ACHN (cell line): ENCODE results near the gene AP3M1.
"Not testable (repeated sequence)": the region's sequence is repeated elsewhere in the genome, so short reads cannot be mapped to it uniquely, and the experiment has no call there.

Source experiments
- DNase-seq: peaks from one replicate; pipeline ENCODE4 v3.0.0-alpha.2; 2015
- in situ Hi-C: cut with HindIII; loops from 2 replicates; pipeline ENCODE4 v1.10.0; 2017; ENCODE audit warnings: low sequenced_read_pairs, low pct_ligation_motif_present, low pct_unique_long_range_greater_than_20kb

The AP3M1 gene

GRCh38 chr10:74150204-74150989 is at the start of gene AP3M1:
Gene AP3M1 (minus strand): TSS chr10:74150828. CDS start chr10:74138379, 12,449 bp downstream.
- in situ Hi-C loops: no loop called here
- no peak for DNase-seq

DNA sequence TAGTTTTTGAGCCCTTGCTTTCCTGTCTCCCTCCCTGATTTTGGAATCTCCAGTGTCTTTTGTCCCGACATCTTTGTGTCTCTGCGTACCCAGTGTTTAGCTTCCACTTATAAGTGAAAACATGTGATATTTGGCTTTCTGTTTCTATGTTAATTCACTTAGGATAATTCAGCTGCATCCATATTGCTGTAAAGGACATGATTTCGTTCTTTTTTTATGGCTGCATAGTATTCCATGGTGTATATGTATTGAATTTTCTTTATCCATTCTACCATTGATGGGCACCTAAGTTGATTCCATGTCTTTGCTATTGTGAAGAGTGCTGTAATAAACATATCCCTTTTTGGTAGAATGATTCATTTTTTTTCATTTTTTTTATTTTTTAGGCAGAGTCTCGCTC is 48.7 kb upstream of the AP3M1 start:
- in situ Hi-C loops: no loop called here
- DNase-seq: no peak

DNA sequence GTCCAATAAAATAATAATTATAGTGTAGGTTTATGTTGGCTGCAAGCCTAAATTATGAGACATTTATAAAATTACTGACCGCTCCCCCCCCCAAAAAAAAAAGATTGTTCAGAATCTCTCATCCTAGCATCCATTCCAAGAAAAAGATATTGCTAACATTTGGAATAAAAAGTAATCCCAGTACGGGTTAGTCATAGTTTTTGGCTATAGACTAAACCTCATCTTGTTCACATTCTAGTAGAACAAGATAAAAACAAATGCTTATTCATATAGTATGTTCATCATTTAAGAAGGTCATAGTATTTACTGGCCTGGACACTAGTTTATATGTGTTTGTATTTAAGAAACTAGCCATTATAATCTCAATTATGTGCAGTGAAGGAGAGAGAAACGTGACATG is 44.4 kb upstream of the AP3M1 start:
- in situ Hi-C loops: no loop called here
- no peak for DNase-seq

- in situ Hi-C loops: no loop called here
- no peak for DNase-seq
These were observed 43.9 kb upstream of the AP3M1 start for GRCh38 chr10:74194545-74194944.

GRCh38 chr10:74190494-74190893 is 39.9 kb upstream of the AP3M1 start:
- DNase-seq: peak; percentile 40
- in situ Hi-C loops: no loop called here

DNA sequence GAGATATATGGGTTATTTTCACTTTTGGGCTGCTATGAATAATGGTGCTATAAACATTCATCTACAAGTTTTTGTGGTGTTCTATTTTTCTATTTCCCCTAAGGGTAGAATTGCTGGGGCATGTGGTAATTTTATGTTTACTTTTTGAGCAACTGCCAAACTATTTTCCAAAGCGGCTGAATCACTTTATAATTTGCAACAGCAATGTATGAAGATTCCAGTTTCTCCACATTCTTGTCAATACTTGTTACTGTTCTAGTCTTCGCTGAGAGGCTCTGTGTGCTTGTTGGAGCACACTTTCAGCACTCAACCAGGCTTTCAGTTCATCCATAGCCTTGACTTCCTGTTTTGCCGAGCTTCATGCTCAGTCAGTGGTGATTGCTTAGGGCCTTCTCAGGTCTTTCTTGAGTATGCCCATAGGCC is 39.4 kb upstream of the AP3M1 start:
- in situ Hi-C loops: no loop called here
- peak; percentile 79 for DNase-seq

GRCh38 chr10:74188617-74189016 is 38.0 kb upstream of the AP3M1 start:
- in situ Hi-C loops, DNase-seq: not testable (repeated sequence)

DNA sequence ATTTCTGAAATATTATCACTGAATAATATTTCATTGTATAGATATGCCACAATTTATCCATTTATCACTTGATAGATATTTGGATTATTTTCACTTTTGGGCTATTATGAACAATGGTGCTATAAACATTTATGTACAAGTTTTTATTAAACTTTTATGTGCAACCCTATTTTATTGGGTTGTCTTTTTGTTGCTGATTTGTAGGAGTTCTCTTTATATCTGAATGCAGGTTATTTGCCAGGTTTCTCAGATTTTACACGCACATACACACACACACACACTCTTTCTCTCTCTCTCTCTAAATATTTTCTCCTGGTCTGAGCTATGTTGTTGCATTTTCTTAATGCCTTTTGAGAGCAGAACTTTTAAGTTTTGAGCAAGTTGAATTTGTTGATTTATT is 36.6 kb upstream of the AP3M1 start:
- in situ Hi-C loops: no loop called here
- no peak for DNase-seq

- in situ Hi-C loops: no loop called here
- DNase-seq: no peak
These were observed 36.0 kb upstream of the AP3M1 start for GRCh38 chr10:74186678-74187077.

DNA sequence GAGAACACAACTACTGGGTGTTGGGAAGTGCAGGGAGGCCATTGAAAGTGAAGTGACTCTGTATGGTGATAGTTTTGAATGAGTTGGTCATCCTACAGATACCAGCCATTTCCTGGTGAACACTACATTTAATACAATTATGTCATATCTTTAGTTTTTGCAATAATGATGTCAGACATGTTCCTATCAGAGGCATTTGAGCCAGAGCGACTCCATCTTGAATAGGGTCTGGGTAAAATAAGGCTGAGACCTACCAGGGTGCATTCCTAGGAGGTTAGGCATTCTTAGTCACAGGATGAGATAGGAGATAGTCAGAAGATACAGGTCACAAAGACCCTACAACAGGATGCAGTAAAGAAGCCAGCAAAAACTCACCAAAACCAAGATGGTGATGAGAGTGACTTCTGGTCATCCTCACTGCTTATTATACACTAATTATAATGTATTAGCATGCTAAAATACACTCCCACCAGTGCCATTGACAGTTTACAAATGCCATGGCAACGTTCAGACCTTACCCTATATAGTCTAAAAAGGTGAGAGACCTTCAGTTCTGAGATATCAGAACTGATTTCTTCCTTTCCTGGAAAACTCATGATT is 28.6 kb upstream of the AP3M1 start:
- in situ Hi-C loops: no loop called here
- no peak for DNase-seq

- in situ Hi-C loops: no loop called here
- no peak for DNase-seq
These were observed 27.6 kb upstream of the AP3M1 start for GRCh38 chr10:74178042-74178791.

DNA sequence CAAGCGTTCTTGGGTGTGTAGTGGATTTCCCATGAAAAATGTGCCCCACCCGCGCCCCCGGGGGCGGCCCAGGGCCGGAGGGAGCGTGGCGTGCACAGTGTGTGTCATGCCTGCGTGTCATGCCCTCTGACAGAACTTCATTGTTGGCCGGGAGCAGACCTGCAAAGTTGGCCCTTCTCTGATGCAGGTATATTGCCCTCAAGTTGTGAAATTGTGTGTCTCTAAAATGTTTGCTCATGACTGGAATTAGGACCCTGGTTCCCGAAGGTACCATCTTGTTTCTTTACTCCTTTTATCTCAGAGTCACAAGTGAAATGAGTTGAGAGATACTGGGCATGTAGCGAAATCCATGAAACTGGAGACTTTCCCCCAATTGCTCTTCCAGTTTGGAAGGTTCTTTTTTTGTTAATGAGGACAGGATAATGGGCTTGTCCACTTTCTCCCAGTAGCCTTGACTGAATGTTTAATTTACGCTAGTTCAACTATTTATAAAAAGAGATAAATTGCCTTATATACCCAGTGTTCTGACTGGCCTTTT is 26.6 kb upstream of the AP3M1 start:
- peak; percentile 39 for DNase-seq
- in situ Hi-C loops: no loop called here

DNA sequence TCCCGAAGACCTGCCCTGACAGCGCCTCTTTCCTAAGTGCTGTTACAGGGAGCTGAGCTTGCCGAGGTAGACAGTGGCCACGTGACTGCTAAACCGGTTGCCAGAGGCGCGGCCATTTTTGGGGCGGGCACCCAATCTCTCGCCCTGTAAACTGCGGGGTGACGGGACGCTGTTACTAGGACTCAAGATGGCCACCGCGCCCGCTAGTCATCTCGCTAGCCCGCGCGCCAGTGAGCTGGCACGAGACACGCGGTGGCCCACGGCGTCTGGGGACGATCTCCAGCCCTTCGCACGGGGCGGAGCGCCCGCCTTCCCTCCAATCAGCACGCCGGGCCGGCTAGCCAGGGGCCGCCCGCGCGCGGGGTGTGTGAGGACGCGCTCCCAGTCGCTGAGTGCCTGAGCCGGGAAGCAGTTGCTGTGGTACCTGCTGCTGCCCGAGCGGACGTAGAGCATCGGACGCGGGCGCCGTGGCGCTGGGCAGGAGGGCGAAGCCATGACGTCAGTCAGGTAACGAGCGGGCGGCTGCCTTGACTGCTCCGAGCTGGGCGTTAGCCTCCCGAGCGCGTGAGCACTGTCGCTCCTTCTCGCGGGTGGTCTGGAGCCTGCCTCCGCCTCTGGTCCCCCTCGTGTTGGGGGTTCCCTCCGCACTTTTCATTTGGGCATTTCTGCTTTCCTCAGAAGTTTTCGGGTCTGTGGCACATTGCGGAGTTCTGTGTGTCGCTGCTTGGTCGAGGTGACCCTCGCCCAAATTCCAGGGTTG is 25.9 kb upstream of the AP3M1 start:
- in situ Hi-C loops: no loop called here
- DNase-seq: peak; percentile 97

DNA sequence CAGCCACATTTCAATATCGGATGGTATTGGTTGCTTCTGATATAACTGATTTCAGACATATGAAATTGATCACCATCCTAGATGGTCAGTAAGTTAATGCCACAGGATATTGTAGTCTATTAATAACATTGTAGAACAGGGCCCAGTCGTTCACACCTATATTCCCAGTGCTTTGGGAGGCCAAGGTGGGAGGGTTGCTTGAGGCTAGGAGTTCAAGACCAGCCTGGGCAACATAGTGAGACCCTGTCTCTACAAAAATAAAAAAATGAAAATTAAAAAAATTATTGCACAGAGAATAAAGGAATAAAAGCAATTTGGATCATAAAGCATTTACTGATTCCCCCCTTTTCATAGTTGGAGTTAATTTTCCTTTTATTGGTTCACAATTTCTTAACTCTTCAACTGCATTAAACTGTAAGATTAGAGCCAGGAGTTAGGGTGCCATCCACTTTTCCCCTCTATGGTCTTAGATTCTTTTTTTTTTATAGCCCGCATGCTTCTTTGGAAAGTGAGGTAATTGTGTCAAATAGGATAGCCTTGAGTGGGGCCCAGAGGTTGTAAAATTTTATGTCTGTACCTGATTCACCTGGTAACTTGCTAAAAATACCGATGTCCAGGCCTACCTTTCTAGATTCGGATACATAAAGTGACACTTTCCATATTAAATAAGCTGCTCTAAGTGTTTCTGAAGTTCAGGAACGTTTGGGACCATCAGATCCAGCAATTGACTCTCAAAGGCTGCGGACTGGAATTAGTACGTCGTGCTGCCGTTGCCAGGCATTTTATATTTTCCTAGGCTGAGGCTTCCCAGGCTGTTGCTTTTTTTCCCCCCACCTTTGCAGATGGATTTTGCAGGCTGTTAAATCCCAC is 25.1 kb upstream of the AP3M1 start:
- peak; percentile 14 for DNase-seq
- in situ Hi-C loops: no loop called here

- in situ Hi-C loops: no loop called here
These were observed 23.9 kb upstream of the AP3M1 start for GRCh38 chr10:74174521-74174920.

DNA sequence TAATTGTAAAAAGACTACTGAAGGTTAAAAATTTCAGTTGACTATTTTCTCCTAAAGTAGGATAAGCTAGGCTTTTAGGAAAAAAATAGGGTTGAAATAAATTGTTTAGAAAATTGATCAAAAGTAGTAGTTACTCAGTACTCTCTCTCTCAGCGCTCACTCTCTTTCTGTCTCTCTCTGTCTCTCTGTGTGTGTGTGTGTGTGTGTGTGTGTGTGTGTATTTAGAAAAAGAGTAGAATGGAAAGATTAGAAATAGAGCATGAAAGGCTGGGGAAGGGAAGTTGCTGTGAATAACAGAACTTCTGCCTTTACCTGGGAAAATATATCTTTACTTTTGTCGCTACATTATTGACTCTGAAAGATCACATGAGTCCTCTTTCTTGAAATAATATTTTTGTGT is 21.0 kb upstream of the AP3M1 start:
- in situ Hi-C loops: no loop called here
- DNase-seq: no peak

More at GRCh38 chr10:74174521-74174920, 23.9 kb upstream of the AP3M1 start:
- no peak for DNase-seq

- in situ Hi-C loops: no loop called here
- no peak for DNase-seq
These were observed 16.8 kb upstream of the AP3M1 start for GRCh38 chr10:74167443-74167842.

DNA sequence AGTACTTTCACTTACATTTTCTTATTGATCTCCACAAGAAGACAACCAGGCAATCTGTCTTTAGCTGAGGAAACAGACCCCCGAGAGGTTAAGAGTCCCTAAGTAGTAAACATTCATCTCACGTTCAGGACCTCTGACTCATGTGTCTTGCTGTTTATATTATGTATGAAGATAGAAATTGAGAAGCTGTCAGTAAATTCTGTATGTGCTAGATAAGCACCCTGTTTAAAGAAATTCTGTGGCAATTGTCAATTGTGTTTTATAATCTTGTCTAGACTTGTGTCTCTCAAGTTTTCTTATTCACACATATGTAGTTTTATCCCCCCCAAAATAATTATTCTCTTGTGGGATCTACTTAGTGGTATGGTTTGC is 14.9 kb upstream of the AP3M1 start:
- DNase-seq: no peak
- in situ Hi-C loops: no loop called here
